Esophagus muscularis mucosa (tissue), 4 donors: ENCODE measurements around the gene MNDA. TPM values are rescaled to one million over a fixed set of nuclear protein-coding genes. Genes with fewer than 3 reads are reported as not detected.

Experiments
- DNase-seq: peaks from one replicate; pipeline ENCODE4 v3.0.0-alpha.2; 2017; ENCODE audit errors: extremely low spot score
- H3K27ac ChIP-seq, 4 donors: fragments of 200-600 bp; sonication (generic); replicated peaks in 1 of 4; 1 replicate in 3 of 4; 2 replicates in 1 of 4; pipeline ENCODE4 v1.5.1; 2016 to 2019; ENCODE audit warnings: mild to moderate bottlenecking in 1 of 4
- H3K27me3 ChIP-seq, 4 donors: fragments of 200-600 bp; sonication (generic); one replicate each; pipeline versions ENCODE4 v1.5.1 to v1.6.0; 2016 to 2019
- H3K36me3 ChIP-seq, 4 donors: fragments of 200-600 bp; sonication (generic); one replicate each; pipeline ENCODE4 v1.5.1; 2016 to 2019
- H3K4me1 ChIP-seq, 4 donors: fragments of 200-600 bp; sonication (generic); one replicate each; pipeline ENCODE4 v1.5.1; 2016 to 2019
- H3K4me3 ChIP-seq, 4 donors: fragments of 200-600 bp; sonication (generic); 1 replicate in 2 of 4; 2 replicates in 2 of 4; pipeline ENCODE4 v1.5.1; 2016 to 2019; ENCODE audit warnings: mild to moderate bottlenecking in 4 of 4, moderate library complexity in 1 of 4
- H3K9me3 ChIP-seq, 4 donors: fragments of 200-600 bp; sonication (generic); 1 replicate in 3 of 4; 2 replicates in 1 of 4; pipeline ENCODE4 v1.5.1; 2016 to 2019
- CTCF ChIP-seq, 3 experiments: fragments of 200-600 bp in 2 of 3; fragments of 450-650 bp in 1 of 3; sonication (generic) in 2 of 3; IDR thresholded peaks; one replicate each; pipeline ENCODE4 v1.5.1; 2017 to 2019; ENCODE audit warnings: antibody characterized with exemption in 3 of 3, mild to moderate bottlenecking in 2 of 3, moderate library complexity in 1 of 3
- EP300 ChIP-seq: sonication (generic); formaldehyde crosslinking; IDR thresholded peaks from one replicate; pipeline ENCODE4 v1.6.1; 2017; ENCODE audit warnings: antibody characterized with exemption
- POLR2A ChIP-seq: fragments of 450-650 bp; IDR thresholded peaks from one replicate; pipeline ENCODE4 v1.6.1; 2017; ENCODE audit warnings: antibody characterized with exemption, moderate library complexity, mild to moderate bottlenecking, low read depth
- POLR2AphosphoS5 ChIP-seq, 2 donors: sonication (generic); formaldehyde crosslinking; IDR thresholded peaks; one replicate each; pipeline ENCODE4 v1.6.1; 2017; ENCODE audit warnings: antibody characterized with exemption in 2 of 2
- WGBS: methylation state at CpG from one replicate; pipeline ENCODE4 v1.1.5; 2018; 5-methylcytosine and 5-hydroxymethylcytosine counted together
- intact Hi-C: fragments of 100-400 bp; cut with DNase I; formaldehyde crosslinking; loops from one replicate; pipeline ENCODE4 v1.15.1; 2023
- total RNA-seq, 4 donors: library from RNA; depleted of rRNA; stranded (reverse); fragments of >200 nt; gene quantifications; one replicate each; pipeline versions ENCODE4 v1.1.0 to v1.2.1, GENCODE V29; 2016

MNDA gene
- total RNA-seq = 10 to 100 TPM in 1 of 4 donors, 1 to 10 TPM in 3; 2.1 to 19.7 (median 3.2) TPM

DNA sequence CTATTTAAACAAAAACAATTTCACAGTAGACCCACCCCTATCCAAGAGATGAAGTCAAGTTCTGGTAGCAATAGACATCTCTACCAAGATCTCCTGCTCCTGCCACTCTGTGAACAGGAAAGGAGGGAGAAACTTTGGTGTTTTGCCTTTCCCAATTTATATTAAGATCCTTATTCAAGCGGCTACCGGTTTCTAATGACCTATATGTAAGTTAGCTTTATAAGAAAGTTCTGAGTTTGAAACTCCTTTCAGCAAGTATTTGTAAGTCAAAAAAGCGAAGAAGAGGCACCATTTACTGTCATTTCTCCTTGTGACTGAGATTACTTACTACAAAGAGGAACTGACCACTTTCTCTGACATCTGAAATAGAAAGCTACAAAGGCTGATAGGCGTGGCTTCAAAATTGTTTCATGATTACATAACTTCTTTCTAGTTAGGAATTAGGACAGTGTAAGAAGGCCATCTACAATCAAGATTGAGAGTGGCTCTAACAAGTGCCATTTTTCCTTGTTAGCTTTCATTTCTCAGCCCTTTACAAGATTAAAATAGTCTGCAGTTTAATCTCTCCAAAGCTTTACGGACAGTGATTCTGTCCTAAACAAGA lies at the start of gene MNDA:
TSS of gene MNDA (plus strand) at position 448 of the 604 bp plus-strand sequence. CDS start 10,803 bp downstream, outside the sequence.
- TF ChIP-seq POLR2AphosphoS5 (IDR thresholded peaks at IDR 0.05) (peak in 1 of 2 donors; percentile 35), EP300 (no peak)
- Histone ChIP-seq H3K27ac (no peak within 1 kb of the TSS), H3K9me3 (peaks cover 0 to 6% (median 0%) of the 10 kb centered on the region in 4 donors), H3K36me3 (no peaks in the 10 kb centered on the region), H3K27me3 (no peaks in the 10 kb centered on the region), H3K4me3 (peak within 1 kb of the TSS in 1 of 4 donors; percentile 36), H3K4me1 (no peaks in the 10 kb centered on the region)
- no peak for DNase-seq
- intact Hi-C loops = no loop called here
- 63% methylated on average over 5 of the region's 5 CpGs for WGBS

GRCh38 chr1:158793604-158794003 lies 37.5 kb upstream of the MNDA start:
- no peak for DNase-seq
- TF ChIP-seq EP300 (no peak), CTCF (IDR thresholded peaks at IDR 0.05) (no peak), POLR2A (no peak), POLR2AphosphoS5 (IDR thresholded peaks at IDR 0.05) (no peak)
- intact Hi-C loops = no loop called here
- Histone ChIP-seq H3K4me3 (no peak overlapping the region), H3K27ac (no peak overlapping the region), H3K36me3 (no peaks in the 10 kb centered on the region), H3K9me3 (no peaks in the 10 kb centered on the region), H3K27me3 (no peaks in the 10 kb centered on the region), H3K4me1 (no peaks in the 10 kb centered on the region)
- WGBS = 66% methylated on average over 2 of the region's 2 CpGs

GRCh38 chr1:158794247-158794646 lies 36.9 kb upstream of the MNDA start:
- intact Hi-C loops = no loop called here
- Histone ChIP-seq H3K4me1 (no peaks in the 10 kb centered on the region), H3K27ac (no peak overlapping the region), H3K27me3 (no peaks in the 10 kb centered on the region), H3K36me3 (no peaks in the 10 kb centered on the region), H3K4me3 (no peak overlapping the region), H3K9me3 (no peaks in the 10 kb centered on the region)
- WGBS = 50% methylated on average over 1 of the region's 6 CpGs
- TF ChIP-seq POLR2AphosphoS5 (IDR thresholded peaks at IDR 0.05) (no peak), CTCF (IDR thresholded peaks at IDR 0.05) (no peak), EP300 (no peak), POLR2A (no peak)
- DNase-seq = no peak

GRCh38 chr1:158798531-158798930 lies 32.6 kb upstream of the MNDA start:
- intact Hi-C loops = no loop called here
- TF ChIP-seq POLR2A (no peak), EP300 (no peak), POLR2AphosphoS5 (IDR thresholded peaks at IDR 0.05) (no peak), CTCF (IDR thresholded peaks at IDR 0.05) (no peak)
- Histone ChIP-seq H3K4me1 (no peaks in the 10 kb centered on the region), H3K9me3 (no peaks in the 10 kb centered on the region), H3K27me3 (no peaks in the 10 kb centered on the region), H3K27ac (no peak overlapping the region), H3K4me3 (no peak overlapping the region), H3K36me3 (no peaks in the 10 kb centered on the region)
- WGBS = 59% methylated on average over 3 of the region's 3 CpGs
- DNase-seq = no peak

GRCh38 chr1:158799689-158800088 lies 31.5 kb upstream of the MNDA start:
- no peak for DNase-seq
- Histone ChIP-seq H3K9me3 (no peaks in the 10 kb centered on the region), H3K27me3 (no peaks in the 10 kb centered on the region), H3K27ac (no peak overlapping the region), H3K4me1 (no peaks in the 10 kb centered on the region), H3K36me3 (no peaks in the 10 kb centered on the region), H3K4me3 (no peak overlapping the region)
- 76% methylated on average over 4 of the region's 4 CpGs for WGBS
- TF ChIP-seq CTCF (IDR thresholded peaks at IDR 0.05) (no peak), EP300 (no peak), POLR2AphosphoS5 (IDR thresholded peaks at IDR 0.05) (no peak), POLR2A (no peak)
- intact Hi-C loops = no loop called here
